Endothelial cell of umbilical vein (primary cell): ENCODE results near the gene ZNF79. TPM values are rescaled to one million over a fixed set of nuclear protein-coding genes. Genes with fewer than 3 reads are reported as not detected.

Experiments used
- BruUV-seq: library from RNA; stranded (reverse); fragments of 400-500 nt; replicated peaks from 2 replicates; lab custom pipeline; 2021; lab: Mats Ljungman, UMichigan
- CTCF ChIA-PET: fragments of 300-600, 350-600 bp; sonication (Branson Sonifier 250); formaldehyde crosslinking; loops from one replicate; lab custom pipeline; 2021; ENCODE audit warnings: antibody characterized with exemption, inconsistent platforms; lab: Charles Lee
- POLR2A ChIA-PET: fragments of 300-600, 350-600 bp; sonication (Branson Sonifier 250); formaldehyde crosslinking; loops from one replicate; lab custom pipeline; 2021; ENCODE audit warnings: antibody characterized with exemption, inconsistent platforms; lab: Charles Lee
- DNase-seq: peaks from one replicate; pipeline ENCODE4 v3.0.0-alpha.2; 2011; ENCODE audit warnings: low read depth, low spot score
- FAIRE-seq: peaks from 2 replicates; lab custom pipeline; 2011; peaks lifted over from hg19 to GRCh38; lab: Jason Lieb, UNC
- H2AFZ ChIP-seq: 2 replicates; pipeline ENCODE4 v1.6.0; 2012; ENCODE audit warnings: low read depth, low read length, control low read depth, inconsistent platforms
- H3K27ac ChIP-seq: 2 replicates; pipeline ENCODE4 v1.5.1; 2011; ENCODE audit warnings: low read depth, mild to moderate bottlenecking, control low read depth, low read length, moderate library complexity; ENCODE audit not compliant: insufficient read depth
- H3K27me3 ChIP-seq, 2 experiments: 2 replicates each; pipeline versions ENCODE4 v1.6.0 to v1.6.1; 2011; ENCODE audit warnings: low read length in 2 of 2, mixed read lengths in 1 of 2; ENCODE audit not compliant: control insufficient read depth in 2 of 2, insufficient read depth in 2 of 2
- H3K36me3 ChIP-seq, 2 experiments: 2 replicates in 1 of 2; 3 replicates in 1 of 2; pipeline ENCODE4 v1.5.1; 2011; ENCODE audit warnings: low read length in 2 of 2, mild to moderate bottlenecking in 1 of 2, moderate library complexity in 1 of 2; ENCODE audit not compliant: control insufficient read depth in 2 of 2, insufficient read depth in 2 of 2; ENCODE audit errors: extremely low read depth in 1 of 2
- H3K4me1 ChIP-seq: 3 replicates; pipeline ENCODE4 v1.5.1; 2011; ENCODE audit warnings: mild to moderate bottlenecking, low read length; ENCODE audit not compliant: control insufficient read depth, insufficient read depth; ENCODE audit errors: extremely low read depth
- H3K4me2 ChIP-seq: 2 replicates; pipeline ENCODE4 v1.6.1; 2011; ENCODE audit warnings: low read length, control low read depth, mixed read lengths; ENCODE audit not compliant: insufficient read depth
- H3K4me3 ChIP-seq, 3 experiments: fragments of 200-600 bp in 1 of 3; sonication (generic), shearing (Covaris generic) in 1 of 3; replicated peaks in 1 of 3; 2 replicates each; pipeline ENCODE4 v1.5.1; 2011 to 2016; ENCODE audit warnings: control low read depth in 3 of 3, low read length in 3 of 3, mild to moderate bottlenecking in 2 of 3, inconsistent platforms in 1 of 3, low read depth in 1 of 3, moderate library complexity in 1 of 3; ENCODE audit not compliant: insufficient read depth in 1 of 3
- H3K79me2 ChIP-seq: 2 replicates; pipeline ENCODE4 v1.6.0; 2012; ENCODE audit warnings: low read length, inconsistent platforms; ENCODE audit not compliant: control insufficient read depth, insufficient read depth
- H3K9ac ChIP-seq: replicated peaks from 2 replicates; pipeline ENCODE3; 2011; ENCODE audit warnings: low read length, control low read depth; ENCODE audit not compliant: insufficient read depth; ENCODE audit errors: extremely low read depth
- H3K9me1 ChIP-seq: replicated peaks from 3 replicates; pipeline ENCODE4 v1.6.0; 2011; ENCODE audit warnings: mild to moderate bottlenecking, low read length; ENCODE audit not compliant: control insufficient read depth, insufficient read depth; ENCODE audit errors: extremely low read depth
- H3K9me3 ChIP-seq: replicated peaks from 2 replicates; pipeline ENCODE4 v1.5.1; 2012; ENCODE audit warnings: low read length, inconsistent platforms; ENCODE audit not compliant: control insufficient read depth, insufficient read depth
- H4K20me1 ChIP-seq: replicated peaks from 2 replicates; pipeline ENCODE3; 2011; ENCODE audit warnings: mild to moderate bottlenecking, low read length; ENCODE audit not compliant: control insufficient read depth, insufficient read depth; ENCODE audit errors: extremely low read depth
- EZH2 ChIP-seq: IDR thresholded peaks from 2 replicates; pipeline ENCODE4 v1.6.1; 2012; ENCODE audit warnings: borderline replicate concordance, low read depth, mild to moderate bottlenecking, moderate library complexity, low read length, inconsistent platforms; ENCODE audit not compliant: severe bottlenecking
- FOS ChIP-seq: IDR thresholded peaks from 2 replicates; pipeline ENCODE4 v1.6.1; 2011; ENCODE audit warnings: mild to moderate bottlenecking, low read length, moderate library complexity, borderline replicate concordance; ENCODE audit not compliant: insufficient read depth
- GATA2 ChIP-seq: IDR thresholded peaks from 2 replicates; pipeline ENCODE4 v1.7.0; 2011; ENCODE audit warnings: low read depth, mild to moderate bottlenecking, moderate library complexity, mixed read lengths, low read length; ENCODE audit not compliant: insufficient read length, insufficient read depth
- JUN ChIP-seq: IDR thresholded peaks from 2 replicates; pipeline ENCODE4 v1.6.1; 2011; ENCODE audit warnings: borderline replicate concordance, low read depth; ENCODE audit not compliant: insufficient read length, insufficient read depth
- MYC ChIP-seq: IDR thresholded peaks from one replicate; pipeline ENCODE4 v1.6.1; 2011; ENCODE audit warnings: mild to moderate bottlenecking, low read depth, low read length
- POLR2A ChIP-seq: IDR thresholded peaks from 2 replicates; pipeline ENCODE4 v1.6.1; 2012; ENCODE audit warnings: low read depth, mild to moderate bottlenecking, control low read depth, low read length
- POLR2AphosphoS5 ChIP-seq: IDR thresholded peaks from 2 replicates; pipeline ENCODE4 v1.6.1; 2012; ENCODE audit warnings: low read depth, mild to moderate bottlenecking, control low read depth, low read length, moderate library complexity; ENCODE audit not compliant: insufficient read depth
- dilution Hi-C: fragments of 300-500 bp; cut with MboI; formaldehyde crosslinking; loops from one replicate; pipeline ENCODE4 v1.15.0; 2019; ENCODE audit warnings: low sequenced_read_pairs; ENCODE audit not compliant: extremely low pct_ligation_motif_present
- intact Hi-C: fragments of 100-400 bp; cut with micrococcal nuclease; formaldehyde crosslinking; loops from one replicate; pipeline ENCODE4 v1.10.0; 2022
- polyA plus RNA-seq, 4 experiments: library from polyadenylated mRNA; depleted of rRNA in 3 of 4; stranded (reverse) in 3 of 4; unstranded in 1 of 4; fragments of >200 nt; gene quantifications; 2 replicates each; pipeline versions ENCODE4 v1.2.1 to v1.2.3, GENCODE V29; 2011 to 2012; ENCODE audit warnings: missing spikeins in 1 of 4
- total RNA-seq: library from RNA; stranded (reverse); gene quantifications from 2 replicates; pipeline ENCODE4 v1.2.3, GENCODE V29; 2021
- TF ChIP-seq, protein P1 (sequence below): IDR thresholded peaks from 2 replicates; pipeline ENCODE4 v1.6.1; 2011; ENCODE audit not compliant: insufficient read depth, insufficient read length
- TF ChIP-seq, protein P2 (sequence below), 2 donors: IDR thresholded peaks; 1 replicate in 1 of 2; 2 replicates in 1 of 2; pipeline ENCODE4 v1.5.1; 2011; ENCODE audit warnings: low read length in 2 of 2, mild to moderate bottlenecking in 2 of 2, moderate library complexity in 2 of 2, control low read depth in 1 of 2, inconsistent platforms in 1 of 2, low read depth in 1 of 2; ENCODE audit not compliant: insufficient read depth in 1 of 2; ENCODE audit errors: extremely low read depth in 1 of 2

Gene ZNF79
- total and polyA plus RNA-seq, 2 donors (not counting 3 experiments of a cell fraction or from before 2014, with no cell fraction given): 6.3 to 10.6 TPM

DNA sequence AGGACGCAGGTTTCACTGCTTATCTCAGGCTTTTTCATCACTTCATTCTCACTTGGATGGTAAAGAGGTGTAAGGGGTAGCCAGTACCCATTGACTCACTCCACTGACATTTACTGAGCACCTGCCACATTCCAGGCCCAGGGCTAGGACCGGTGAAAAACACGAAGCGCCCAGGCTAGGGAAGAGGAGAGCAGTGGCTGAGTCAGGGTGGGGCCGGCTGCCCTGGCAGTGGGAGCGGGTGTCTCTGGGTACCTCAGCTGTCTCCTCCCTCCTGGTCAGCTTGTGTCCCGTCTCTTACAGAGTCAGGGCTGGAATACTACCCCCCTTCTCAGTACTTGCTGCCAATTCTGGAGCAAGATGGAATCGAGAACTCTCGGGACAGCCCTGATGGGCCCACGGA lies 49.3 kb downstream of the ZNF79 start:
- no peak for DNase-seq
- no peaks in the 10 kb centered on the region for H4K20me1 ChIP-seq
- no peaks in the 10 kb centered on the region for H3K9me3 ChIP-seq
- H3K4me2 ChIP-seq: no peak overlapping the region
- dilution Hi-C loops (no loop called here), intact Hi-C loops (no loop called here)
- H3K79me2 ChIP-seq: no peaks in the 10 kb centered on the region
- no peak for FAIRE-seq
- no peaks in the 10 kb centered on the region for H3K9me1 ChIP-seq
- H3K27ac ChIP-seq: no peak overlapping the region
- no TSS peak for BruUV-seq
- H3K27me3 ChIP-seq: no peaks in the 10 kb centered on the region
- peaks cover 0 to 2% of the 10 kb centered on the region in 2 experiments for H3K36me3 ChIP-seq
- CTCF ChIA-PET: no interaction called here
- no peak overlapping the region for H3K4me3 ChIP-seq
- TF ChIP-seq JUN (no peak), EZH2 (no peak), POLR2AphosphoS5 (no peak), FOS (no peak), POLR2A (no peak), GATA2 (no peak), MYC (no peak)
- TF ChIP-seq, protein P1, sequence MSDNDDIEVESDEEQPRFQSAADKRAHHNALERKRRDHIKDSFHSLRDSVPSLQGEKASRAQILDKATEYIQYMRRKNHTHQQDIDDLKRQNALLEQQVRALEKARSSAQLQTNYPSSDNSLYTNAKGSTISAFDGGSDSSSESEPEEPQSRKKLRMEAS: no peak
- TF ChIP-seq, protein P2, sequence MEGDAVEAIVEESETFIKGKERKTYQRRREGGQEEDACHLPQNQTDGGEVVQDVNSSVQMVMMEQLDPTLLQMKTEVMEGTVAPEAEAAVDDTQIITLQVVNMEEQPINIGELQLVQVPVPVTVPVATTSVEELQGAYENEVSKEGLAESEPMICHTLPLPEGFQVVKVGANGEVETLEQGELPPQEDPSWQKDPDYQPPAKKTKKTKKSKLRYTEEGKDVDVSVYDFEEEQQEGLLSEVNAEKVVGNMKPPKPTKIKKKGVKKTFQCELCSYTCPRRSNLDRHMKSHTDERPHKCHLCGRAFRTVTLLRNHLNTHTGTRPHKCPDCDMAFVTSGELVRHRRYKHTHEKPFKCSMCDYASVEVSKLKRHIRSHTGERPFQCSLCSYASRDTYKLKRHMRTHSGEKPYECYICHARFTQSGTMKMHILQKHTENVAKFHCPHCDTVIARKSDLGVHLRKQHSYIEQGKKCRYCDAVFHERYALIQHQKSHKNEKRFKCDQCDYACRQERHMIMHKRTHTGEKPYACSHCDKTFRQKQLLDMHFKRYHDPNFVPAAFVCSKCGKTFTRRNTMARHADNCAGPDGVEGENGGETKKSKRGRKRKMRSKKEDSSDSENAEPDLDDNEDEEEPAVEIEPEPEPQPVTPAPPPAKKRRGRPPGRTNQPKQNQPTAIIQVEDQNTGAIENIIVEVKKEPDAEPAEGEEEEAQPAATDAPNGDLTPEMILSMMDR (IDR thresholded peaks at IDR 0.05; ENCODE audit: extremely low read depth in 1 of 2, insufficient read depth in 1 of 2, low read depth in 1 of 2, low read length in 2 of 2): no peak
- no peak overlapping the region for H3K9ac ChIP-seq
- POLR2A ChIA-PET: no interaction called here
- H2AFZ ChIP-seq: no peak overlapping the region
- H3K4me1 ChIP-seq: no peaks in the 10 kb centered on the region
